Muscle of arm (tissue), 12 donors: Measurements from ENCODE around the gene HMX1. TPM values are rescaled to one million over a fixed set of nuclear protein-coding genes. Genes with fewer than 3 reads are reported as not detected.

Experiments
- DNase-seq: peaks from one replicate; pipeline ENCODE4 v3.0.0-alpha.2; 2013
- polyA plus RNA-seq, 12 donors: library from polyadenylated mRNA; unstranded; fragments of 120-200 nt; gene quantifications; one replicate each; pipeline ENCODE4 v1.2.1, GENCODE V29; 2013; ENCODE audit not compliant: insufficient read length in 12 of 12

The HMX1 gene
- polyA plus RNA-seq, 12 donors = 0.08 to 0.19 (median 0.09) TPM; not detected in 7

- no peak for DNase-seq
Measured at GRCh38 chr4:8910100-8910821, 38.6 kb upstream of the HMX1 start.

GRCh38 chr4:8909548-8909947 lies 37.9 kb upstream of the HMX1 start:
- DNase-seq = no peak

GRCh38 chr4:8908206-8908893 lies 36.7 kb upstream of the HMX1 start:
- DNase-seq = no peak

- no peak for DNase-seq
Measured at GRCh38 chr4:8907596-8908205, 36.1 kb upstream of the HMX1 start.

GRCh38 chr4:8906991-8907595 lies 35.5 kb upstream of the HMX1 start:
- DNase-seq = no peak

- no peak for DNase-seq
Measured at GRCh38 chr4:8906668-8906970, 35.0 kb upstream of the HMX1 start.

- DNase-seq = no peak
Measured at GRCh38 chr4:8905773-8906667, 34.4 kb upstream of the HMX1 start.

- no peak for DNase-seq
Measured at GRCh38 chr4:8905226-8905772, 33.7 kb upstream of the HMX1 start.

- no peak for DNase-seq
Measured at GRCh38 chr4:8904666-8905065, 33.0 kb upstream of the HMX1 start.

GRCh38 chr4:8904041-8904501 lies 32.4 kb upstream of the HMX1 start:
- no peak for DNase-seq

- DNase-seq = no peak
Measured at GRCh38 chr4:8901335-8901734, 29.7 kb upstream of the HMX1 start.

GRCh38 chr4:8900588-8900987 lies 28.9 kb upstream of the HMX1 start:
- no peak for DNase-seq

- DNase-seq = peak; percentile 86
Measured at GRCh38 chr4:8898419-8898818, 26.8 kb upstream of the HMX1 start.

GRCh38 chr4:8897251-8898167 lies 25.9 kb upstream of the HMX1 start:
- DNase-seq = peak; percentile 49

GRCh38 chr4:8896506-8896905 lies 24.9 kb upstream of the HMX1 start:
- no peak for DNase-seq

GRCh38 chr4:8896071-8896470 lies 24.4 kb upstream of the HMX1 start:
- DNase-seq = no peak

- no peak for DNase-seq
Measured at GRCh38 chr4:8895295-8895694, 23.7 kb upstream of the HMX1 start.

- DNase-seq = no peak
Measured at GRCh38 chr4:8894424-8894816, 22.8 kb upstream of the HMX1 start.

- no peak for DNase-seq
Measured at GRCh38 chr4:8893624-8894423, 22.2 kb upstream of the HMX1 start.
